ENCODE measurements around the gene FOXK2.

FOXK2 gene

DNA sequence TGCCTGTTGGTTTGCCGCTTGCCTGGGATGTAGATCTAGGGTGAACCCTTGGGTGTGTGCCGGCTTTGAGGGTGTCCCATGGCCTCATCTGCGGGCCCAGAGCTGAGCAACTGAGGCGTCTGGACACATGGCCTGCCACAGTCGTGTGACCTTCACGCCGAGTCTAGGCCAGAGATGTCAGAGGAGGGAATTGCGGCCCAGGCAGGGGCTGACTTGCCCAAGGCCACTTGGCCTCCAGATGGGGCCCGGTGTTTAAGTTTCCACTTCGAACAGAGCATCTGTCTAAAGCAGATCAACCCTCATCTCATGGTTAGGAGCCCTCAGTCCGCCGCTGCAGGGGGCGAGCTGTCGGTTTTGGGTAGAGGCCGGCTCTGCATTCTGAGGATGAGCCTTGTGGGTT, 28.0 kb upstream of the FOXK2 start:
- H2AK5ac ChIP-seq (ENCODE audit: low read depth, low read length): no peak overlapping the region
- H4K8ac ChIP-seq (ENCODE audit: low read depth, low read length): no peak overlapping the region
- H3K4me2 ChIP-seq (ENCODE audit: insufficient read depth, low read length, poor library complexity, severe bottlenecking): no peak overlapping the region
- H3K4ac ChIP-seq (ENCODE audit: low read length): no peak overlapping the region
- H2BK120ac ChIP-seq (ENCODE audit: low read depth, low read length): no peak overlapping the region
- no peak overlapping the region for H3K14ac ChIP-seq (ENCODE audit: low read length)
- no peak for DNase-seq (ENCODE audit: low spot score)
- H3K9ac ChIP-seq (ENCODE audit: low read depth, low read length, poor library complexity): no peak overlapping the region
- peaks cover 0 to 7% (median 0%) of the 10 kb centered on the region in 3 experiments for H3K27me3 ChIP-seq (ENCODE audit: control insufficient read depth in 3 of 3, insufficient read depth in 3 of 3, low read depth in 1 of 3, low read length in 3 of 3)
- no peaks in the 10 kb centered on the region for H3K9me3 ChIP-seq (replicated peaks in 1 of 2; ENCODE audit: control insufficient read depth in 2 of 2, insufficient read depth in 1 of 2, low read depth in 1 of 2, low read length in 2 of 2)
- WGBS, 2 donors (ENCODE audit: extremely low coverage in 2 of 2, insufficient read length in 2 of 2, insufficient replicate concordance in 1 of 2): no CpG with 5 or more reads among the region's 15 CpGs
- H2AFZ ChIP-seq (ENCODE audit: low read length): no peak overlapping the region
- no peak overlapping the region for H3K4me3 ChIP-seq (ENCODE audit: low read length in 2 of 2)
- H3K23ac ChIP-seq (ENCODE audit: low read depth, low read length, poor library complexity): no peak overlapping the region
- H2BK12ac ChIP-seq (ENCODE audit: low read length): no peak overlapping the region
- no peaks in the 10 kb centered on the region for H3K79me1 ChIP-seq (ENCODE audit: low read depth, low read length)
- H3K27ac ChIP-seq (replicated peaks; ENCODE audit: low read length): no peak overlapping the region
- peaks cover 0 to 8% of the 10 kb centered on the region in 2 donors for H3K4me1 ChIP-seq (ENCODE audit: control insufficient read depth in 2 of 2, insufficient read depth in 1 of 2, low read depth in 1 of 2, low read length in 2 of 2)
- H2BK15ac ChIP-seq (ENCODE audit: low read length): no peak overlapping the region
- no peak overlapping the region for H4K91ac ChIP-seq (ENCODE audit: low read depth, low read length, poor library complexity)
- H3K18ac ChIP-seq (ENCODE audit: low read length): no peak overlapping the region
- H2BK5ac ChIP-seq (ENCODE audit: low read length): no peak overlapping the region
- peaks cover 14 to 31% of the 10 kb centered on the region in 2 donors for H3K36me3 ChIP-seq (replicated peaks in 1 of 2; ENCODE audit: control insufficient read depth in 2 of 2, insufficient read depth in 2 of 2, low read length in 2 of 2)

DNA sequence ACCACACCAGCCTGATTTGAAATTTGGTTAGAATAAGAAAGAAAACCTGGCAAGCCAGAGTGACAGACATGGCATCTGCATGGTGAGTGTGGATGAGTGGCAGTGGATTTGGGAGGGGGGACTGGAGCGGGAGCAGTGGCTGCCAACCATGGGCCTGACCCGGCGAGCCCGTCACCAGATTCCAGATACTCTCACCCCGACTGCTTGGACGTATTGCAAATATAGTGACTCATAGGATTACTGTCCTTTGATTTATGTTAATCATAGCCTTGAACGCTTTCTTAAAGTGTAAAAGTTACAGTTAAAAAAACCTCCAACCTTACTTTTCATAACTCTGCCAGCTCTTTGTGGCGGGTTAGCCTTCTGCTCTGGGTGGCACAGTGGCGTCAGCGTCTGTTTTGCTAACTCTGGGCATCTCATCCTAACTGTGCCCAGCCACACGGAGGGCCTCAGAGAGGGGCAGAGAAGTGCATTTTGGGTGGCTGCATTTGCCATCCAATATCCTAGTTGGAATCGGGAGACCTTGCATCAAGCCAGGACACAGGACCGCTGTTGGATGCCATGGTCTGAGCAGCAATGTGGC, 26.8 kb upstream of the FOXK2 start:
- Histone ChIP-seq H3K36me3 (replicated peaks in 1 of 2; ENCODE audit: control insufficient read depth in 2 of 2, insufficient read depth in 2 of 2, low read length in 2 of 2) (peaks cover 6 to 19% of the 10 kb centered on the region in 2 donors), H3K18ac (ENCODE audit: low read length) (no peak overlapping the region), H3K4me1 (ENCODE audit: control insufficient read depth in 2 of 2, insufficient read depth in 1 of 2, low read depth in 1 of 2, low read length in 2 of 2) (peaks cover 0 to 8% of the 10 kb centered on the region in 2 donors), H2BK15ac (ENCODE audit: low read length) (no peak overlapping the region), H3K4ac (ENCODE audit: low read length) (no peak overlapping the region), H3K23ac (ENCODE audit: low read depth, low read length, poor library complexity) (peak overlapping the region; percentile 52), H2AK5ac (ENCODE audit: low read depth, low read length) (peak overlapping the region; percentile 48), H2BK120ac (ENCODE audit: low read depth, low read length) (no peak overlapping the region), H3K9ac (ENCODE audit: low read depth, low read length, poor library complexity) (no peak overlapping the region), H3K14ac (ENCODE audit: low read length) (peak overlapping the region; percentile 95), H3K9me3 (replicated peaks in 1 of 2; ENCODE audit: control insufficient read depth in 2 of 2, insufficient read depth in 1 of 2, low read depth in 1 of 2, low read length in 2 of 2) (no peaks in the 10 kb centered on the region), H3K27ac (replicated peaks; ENCODE audit: low read length) (no peak overlapping the region), H2BK12ac (ENCODE audit: low read length) (peak overlapping the region; percentile 18), H3K27me3 (ENCODE audit: control insufficient read depth in 3 of 3, insufficient read depth in 3 of 3, low read depth in 1 of 3, low read length in 3 of 3) (peaks cover 0 to 8% (median 0%) of the 10 kb centered on the region in 3 experiments), H4K8ac (ENCODE audit: low read depth, low read length) (no peak overlapping the region), H3K79me1 (ENCODE audit: low read depth, low read length) (no peaks in the 10 kb centered on the region), H2BK5ac (ENCODE audit: low read length) (no peak overlapping the region), H3K4me2 (ENCODE audit: insufficient read depth, low read length, poor library complexity, severe bottlenecking) (no peak overlapping the region), H2AFZ (ENCODE audit: low read length) (no peak overlapping the region), H3K4me3 (ENCODE audit: low read length in 2 of 2) (no peak overlapping the region), H4K91ac (ENCODE audit: low read depth, low read length, poor library complexity) (no peak overlapping the region)
- WGBS, 2 donors (ENCODE audit: extremely low coverage in 2 of 2, insufficient read length in 2 of 2, insufficient replicate concordance in 1 of 2): no CpG with 5 or more reads among the region's 13 CpGs
- no peak for DNase-seq (ENCODE audit: low spot score)

DNA sequence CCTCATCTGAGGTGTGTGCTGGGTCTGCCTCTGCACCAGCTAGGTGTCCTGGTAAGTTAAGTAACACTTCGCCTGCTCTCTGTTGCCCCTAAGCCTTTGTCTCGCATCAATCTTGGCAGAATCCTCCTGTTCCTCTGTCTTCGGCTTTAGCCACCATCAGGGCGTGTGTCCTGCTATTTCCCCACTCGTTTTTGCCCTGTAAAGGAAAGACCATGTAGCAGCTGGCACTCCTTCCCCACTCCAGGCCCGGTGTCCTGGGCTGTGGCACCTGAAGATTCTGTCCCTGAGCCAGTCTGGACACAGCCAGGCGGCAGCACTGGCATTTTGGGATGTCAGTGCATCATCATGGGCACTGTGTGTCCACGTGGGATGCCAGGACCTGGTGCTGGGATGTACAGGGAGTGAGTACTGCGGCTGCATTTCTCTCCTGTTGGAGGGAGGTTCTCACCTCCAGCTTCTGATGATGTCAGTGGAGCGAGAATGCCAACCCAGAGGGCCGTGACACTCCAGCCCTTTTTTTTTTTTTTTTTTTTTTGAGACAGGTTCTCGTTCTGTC, 26.2 kb upstream of the FOXK2 start:
- Histone ChIP-seq H2AFZ (ENCODE audit: low read length) (no peak overlapping the region), H4K8ac (ENCODE audit: low read depth, low read length) (no peak overlapping the region), H2BK120ac (ENCODE audit: low read depth, low read length) (no peak overlapping the region), H2AK5ac (ENCODE audit: low read depth, low read length) (peak overlapping the region; percentile 48), H3K36me3 (replicated peaks in 1 of 2; ENCODE audit: control insufficient read depth in 2 of 2, insufficient read depth in 2 of 2, low read length in 2 of 2) (peaks cover 3 to 13% of the 10 kb centered on the region in 2 donors), H3K27ac (replicated peaks; ENCODE audit: low read length) (no peak overlapping the region), H3K79me1 (ENCODE audit: low read depth, low read length) (no peaks in the 10 kb centered on the region), H3K4me3 (ENCODE audit: low read length in 2 of 2) (peak overlapping the region in 1 of 2 donors; percentile 23), H3K23ac (ENCODE audit: low read depth, low read length, poor library complexity) (peak overlapping the region; percentile 52), H3K9me3 (replicated peaks in 1 of 2; ENCODE audit: control insufficient read depth in 2 of 2, insufficient read depth in 1 of 2, low read depth in 1 of 2, low read length in 2 of 2) (no peaks in the 10 kb centered on the region), H4K91ac (ENCODE audit: low read depth, low read length, poor library complexity) (no peak overlapping the region), H2BK15ac (ENCODE audit: low read length) (peak overlapping the region; percentile 38), H3K27me3 (ENCODE audit: control insufficient read depth in 3 of 3, insufficient read depth in 3 of 3, low read depth in 1 of 3, low read length in 3 of 3) (peaks cover 0 to 8% (median 0%) of the 10 kb centered on the region in 3 experiments), H2BK12ac (ENCODE audit: low read length) (peak overlapping the region; percentile 18), H3K14ac (ENCODE audit: low read length) (peak overlapping the region; percentile 95), H3K4me1 (ENCODE audit: control insufficient read depth in 2 of 2, insufficient read depth in 1 of 2, low read depth in 1 of 2, low read length in 2 of 2) (peaks cover 0 to 10% of the 10 kb centered on the region in 2 donors), H3K18ac (ENCODE audit: low read length) (peak overlapping the region; percentile 20), H3K4me2 (ENCODE audit: insufficient read depth, low read length, poor library complexity, severe bottlenecking) (no peak overlapping the region), H2BK5ac (ENCODE audit: low read length) (no peak overlapping the region), H3K4ac (ENCODE audit: low read length) (no peak overlapping the region), H3K9ac (ENCODE audit: low read depth, low read length, poor library complexity) (no peak overlapping the region)
- WGBS, 2 donors (ENCODE audit: extremely low coverage in 2 of 2, insufficient read length in 2 of 2, insufficient replicate concordance in 1 of 2): no CpG with 5 or more reads among the region's 12 CpGs
- no peak for DNase-seq (ENCODE audit: low spot score)

DNA sequence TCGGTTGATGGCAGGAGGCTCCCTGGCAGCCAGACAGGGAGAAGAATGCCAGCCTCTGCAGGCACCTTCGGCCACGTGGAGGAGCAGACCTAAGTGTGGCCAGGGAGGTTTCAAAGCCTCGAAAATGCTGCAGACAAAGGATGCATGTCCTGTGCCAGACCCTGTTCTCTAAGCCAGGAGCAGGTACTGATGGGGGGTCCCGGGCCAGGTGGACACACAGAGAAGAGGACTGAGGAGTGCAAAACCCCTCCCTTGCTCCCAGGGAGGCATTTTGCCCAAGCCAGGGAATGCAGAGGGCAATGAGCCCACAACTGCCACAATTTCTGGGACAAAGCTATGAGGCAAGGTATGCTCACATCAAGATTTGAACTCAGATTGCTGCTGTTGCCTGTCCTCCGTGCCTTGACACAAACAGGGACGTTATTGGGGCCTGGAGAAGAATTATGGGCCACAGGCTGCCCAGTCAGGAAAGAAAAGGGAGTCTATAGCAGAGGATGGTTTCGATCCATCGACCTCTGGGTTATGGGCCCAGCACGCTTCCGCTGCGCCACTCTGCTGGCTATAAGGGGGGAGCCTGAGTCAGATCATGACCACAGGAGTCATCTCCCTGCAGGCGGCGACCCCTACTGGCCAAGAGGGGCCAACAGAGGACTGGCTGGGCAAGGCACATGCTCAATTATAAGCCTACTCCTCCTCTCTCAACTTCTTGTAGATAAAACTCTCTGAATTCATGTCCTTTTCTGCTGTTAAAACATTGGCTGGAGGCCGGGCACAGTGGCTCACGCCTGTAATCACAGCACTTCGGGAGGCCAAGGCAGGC, 25.1 kb upstream of the FOXK2 start:
- Histone ChIP-seq H3K4me1 (ENCODE audit: control insufficient read depth in 2 of 2, insufficient read depth in 1 of 2, low read depth in 1 of 2, low read length in 2 of 2) (peaks cover 0 to 10% of the 10 kb centered on the region in 2 donors), H2BK5ac (ENCODE audit: low read length) (no peak overlapping the region), H3K27ac (replicated peaks; ENCODE audit: low read length) (peak overlapping the region; percentile 70), H3K36me3 (replicated peaks in 1 of 2; ENCODE audit: control insufficient read depth in 2 of 2, insufficient read depth in 2 of 2, low read length in 2 of 2) (peaks cover 0 to 2% of the 10 kb centered on the region in 2 donors), H3K9ac (ENCODE audit: low read depth, low read length, poor library complexity) (peak overlapping the region; percentile 80), H3K4me2 (ENCODE audit: insufficient read depth, low read length, poor library complexity, severe bottlenecking) (peak overlapping the region; percentile 52), H3K4ac (ENCODE audit: low read length) (peak overlapping the region; percentile 4), H3K27me3 (ENCODE audit: control insufficient read depth in 3 of 3, insufficient read depth in 3 of 3, low read depth in 1 of 3, low read length in 3 of 3) (peaks cover 0 to 8% (median 0%) of the 10 kb centered on the region in 3 experiments), H3K14ac (ENCODE audit: low read length) (no peak overlapping the region), H2BK15ac (ENCODE audit: low read length) (no peak overlapping the region), H2AFZ (ENCODE audit: low read length) (peak overlapping the region; percentile 53), H3K23ac (ENCODE audit: low read depth, low read length, poor library complexity) (peak overlapping the region; percentile 32), H3K9me3 (replicated peaks in 1 of 2; ENCODE audit: control insufficient read depth in 2 of 2, insufficient read depth in 1 of 2, low read depth in 1 of 2, low read length in 2 of 2) (no peaks in the 10 kb centered on the region), H3K79me1 (ENCODE audit: low read depth, low read length) (no peaks in the 10 kb centered on the region), H4K91ac (ENCODE audit: low read depth, low read length, poor library complexity) (no peak overlapping the region), H4K8ac (ENCODE audit: low read depth, low read length) (peak overlapping the region; percentile 93), H3K4me3 (ENCODE audit: low read length in 2 of 2) (peak overlapping the region; percentile 7 to 35), H2BK120ac (ENCODE audit: low read depth, low read length) (no peak overlapping the region), H2BK12ac (ENCODE audit: low read length) (no peak overlapping the region), H3K18ac (ENCODE audit: low read length) (peak overlapping the region; percentile 88), H2AK5ac (ENCODE audit: low read depth, low read length) (peak overlapping the region; percentile 8)
- no CpG with 5 or more reads among the region's 17 CpGs for WGBS, 2 donors (ENCODE audit: extremely low coverage in 2 of 2, insufficient read length in 2 of 2, insufficient replicate concordance in 1 of 2)
- peak; percentile 87 for DNase-seq (ENCODE audit: low spot score)

Measured in neuronal stem cell (in vitro differentiated cells).